ENCODE measurements around the gene CDCA3. TPM values are rescaled to one million over a fixed set of nuclear protein-coding genes. Genes with fewer than 3 reads are reported as not detected.

CDCA3 gene
- total and polyA plus RNA-seq, 2 of the 13 experiments (the other 11 are each of a cell fraction or from before 2014, with no cell fraction given) = 32.7 to 56.5 TPM

DNA sequence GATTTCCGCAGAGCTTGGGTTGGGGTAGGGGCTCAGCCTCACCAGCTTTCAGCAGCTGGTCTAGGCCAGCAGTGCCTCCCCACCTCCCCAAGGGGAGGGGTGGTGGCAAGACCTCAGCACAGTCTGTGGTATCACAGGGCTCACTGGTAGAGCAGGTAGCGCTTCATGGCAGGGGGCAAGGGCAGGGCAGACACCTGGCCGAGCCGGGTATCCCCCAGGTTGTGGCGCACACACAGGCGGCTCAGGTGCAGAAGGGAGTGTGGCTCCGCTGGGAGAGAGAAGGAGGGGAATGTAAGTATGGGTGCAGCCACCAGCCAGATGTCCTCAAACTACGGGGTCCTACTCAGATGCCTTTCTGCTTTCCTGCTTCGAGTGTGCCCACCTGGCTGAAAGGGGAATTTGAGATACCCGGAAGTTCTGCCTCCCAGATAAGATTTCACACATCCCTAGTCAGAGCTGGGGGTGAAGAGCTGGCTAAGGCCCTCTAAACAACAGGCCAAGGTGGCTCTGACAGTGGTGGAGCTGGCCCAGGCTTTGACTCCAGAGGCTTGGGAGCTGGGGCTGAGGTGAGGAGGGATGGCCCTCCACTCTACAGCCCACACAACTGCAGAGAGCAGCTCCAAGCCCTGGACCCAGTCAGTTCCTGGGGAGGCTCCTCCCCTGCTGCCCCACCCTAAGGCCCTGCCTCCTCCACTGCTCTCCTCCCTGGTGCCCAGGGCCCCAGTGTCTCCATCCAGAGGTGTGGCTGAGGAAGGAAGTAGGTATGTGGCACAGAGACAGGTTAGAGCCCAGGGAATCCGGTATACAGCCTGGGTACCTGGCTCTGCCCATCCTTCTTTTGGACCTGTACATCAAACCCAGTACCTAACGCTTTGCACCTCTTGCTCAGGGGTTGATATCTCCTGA lies 20.2 kb upstream of the CDCA3 start (continued):
- TF ChIP-seq, protein P1, sequence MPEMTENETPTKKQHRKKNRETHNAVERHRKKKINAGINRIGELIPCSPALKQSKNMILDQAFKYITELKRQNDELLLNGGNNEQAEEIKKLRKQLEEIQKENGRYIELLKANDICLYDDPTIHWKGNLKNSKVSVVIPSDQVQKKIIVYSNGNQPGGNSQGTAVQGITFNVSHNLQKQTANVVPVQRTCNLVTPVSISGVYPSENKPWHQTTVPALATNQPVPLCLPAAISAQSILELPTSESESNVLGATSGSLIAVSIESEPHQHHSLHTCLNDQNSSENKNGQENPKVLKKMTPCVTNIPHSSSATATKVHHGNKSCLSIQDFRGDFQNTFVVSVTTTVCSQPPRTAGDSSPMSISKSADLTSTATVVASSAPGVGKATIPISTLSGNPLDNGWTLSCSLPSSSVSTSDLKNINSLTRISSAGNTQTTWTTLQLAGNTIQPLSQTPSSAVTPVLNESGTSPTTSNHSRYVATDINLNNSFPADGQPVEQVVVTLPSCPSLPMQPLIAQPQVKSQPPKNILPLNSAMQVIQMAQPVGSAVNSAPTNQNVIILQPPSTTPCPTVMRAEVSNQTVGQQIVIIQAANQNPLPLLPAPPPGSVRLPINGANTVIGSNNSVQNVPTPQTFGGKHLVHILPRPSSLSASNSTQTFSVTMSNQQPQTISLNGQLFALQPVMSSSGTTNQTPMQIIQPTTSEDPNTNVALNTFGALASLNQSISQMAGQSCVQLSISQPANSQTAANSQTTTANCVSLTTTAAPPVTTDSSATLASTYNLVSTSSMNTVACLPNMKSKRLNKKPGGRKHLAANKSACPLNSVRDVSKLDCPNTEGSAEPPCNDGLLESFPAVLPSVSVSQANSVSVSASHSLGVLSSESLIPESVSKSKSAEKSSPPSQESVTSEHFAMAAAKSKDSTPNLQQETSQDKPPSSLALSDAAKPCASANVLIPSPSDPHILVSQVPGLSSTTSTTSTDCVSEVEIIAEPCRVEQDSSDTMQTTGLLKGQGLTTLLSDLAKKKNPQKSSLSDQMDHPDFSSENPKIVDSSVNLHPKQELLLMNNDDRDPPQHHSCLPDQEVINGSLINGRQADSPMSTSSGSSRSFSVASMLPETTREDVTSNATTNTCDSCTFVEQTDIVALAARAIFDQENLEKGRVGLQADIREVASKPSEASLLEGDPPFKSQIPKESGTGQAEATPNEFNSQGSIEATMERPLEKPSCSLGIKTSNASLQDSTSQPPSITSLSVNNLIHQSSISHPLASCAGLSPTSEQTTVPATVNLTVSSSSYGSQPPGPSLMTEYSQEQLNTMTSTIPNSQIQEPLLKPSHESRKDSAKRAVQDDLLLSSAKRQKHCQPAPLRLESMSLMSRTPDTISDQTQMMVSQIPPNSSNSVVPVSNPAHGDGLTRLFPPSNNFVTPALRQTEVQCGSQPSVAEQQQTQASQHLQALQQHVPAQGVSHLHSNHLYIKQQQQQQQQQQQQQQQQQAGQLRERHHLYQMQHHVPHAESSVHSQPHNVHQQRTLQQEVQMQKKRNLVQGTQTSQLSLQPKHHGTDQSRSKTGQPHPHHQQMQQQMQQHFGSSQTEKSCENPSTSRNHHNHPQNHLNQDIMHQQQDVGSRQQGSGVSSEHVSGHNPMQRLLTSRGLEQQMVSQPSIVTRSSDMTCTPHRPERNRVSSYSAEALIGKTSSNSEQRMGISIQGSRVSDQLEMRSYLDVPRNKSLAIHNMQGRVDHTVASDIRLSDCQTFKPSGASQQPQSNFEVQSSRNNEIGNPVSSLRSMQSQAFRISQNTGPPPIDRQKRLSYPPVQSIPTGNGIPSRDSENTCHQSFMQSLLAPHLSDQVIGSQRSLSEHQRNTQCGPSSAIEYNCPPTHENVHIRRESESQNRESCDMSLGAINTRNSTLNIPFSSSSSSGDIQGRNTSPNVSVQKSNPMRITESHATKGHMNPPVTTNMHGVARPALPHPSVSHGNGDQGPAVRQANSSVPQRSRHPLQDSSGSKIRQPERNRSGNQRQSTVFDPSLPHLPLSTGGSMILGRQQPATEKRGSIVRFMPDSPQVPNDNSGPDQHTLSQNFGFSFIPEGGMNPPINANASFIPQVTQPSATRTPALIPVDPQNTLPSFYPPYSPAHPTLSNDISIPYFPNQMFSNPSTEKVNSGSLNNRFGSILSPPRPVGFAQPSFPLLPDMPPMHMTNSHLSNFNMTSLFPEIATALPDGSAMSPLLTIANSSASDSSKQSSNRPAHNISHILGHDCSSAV (CRISPR knock-in tag; IDR thresholded peaks at IDR 0.05; ENCODE audit: borderline replicate concordance) = no peak
- TF ChIP-seq SALL2 (CRISPR knock-in tag; IDR thresholded peaks at IDR 0.05) (no peak), ZNF616 (CRISPR knock-in tag; IDR thresholded peaks at IDR 0.05; ENCODE audit: low read depth) (no peak), ZFP36 (IDR thresholded peaks at IDR 0.05; ENCODE audit: borderline replicate concordance, low read depth, low read length, partially characterized antibody) (no peak), YEATS2 (CRISPR knock-in tag; IDR thresholded peaks at IDR 0.05; ENCODE audit: borderline replicate concordance) (no peak; the same call in 1 of the 2 replicates), KMT2A (CRISPR knock-in tag; IDR thresholded peaks at IDR 0.05) (no peak), ZNF143 (CRISPR knock-in tag; IDR thresholded peaks at IDR 0.05) (no peak), SUZ12 (IDR thresholded peaks at IDR 0.05; ENCODE audit: low read depth, low read length) (no peak), PHF20 (CRISPR knock-in tag; IDR thresholded peaks at IDR 0.05) (no peak), ARID2 (CRISPR knock-in tag; IDR thresholded peaks at IDR 0.05; ENCODE audit: borderline replicate concordance) (no peak), RNF2 (conservative IDR thresholded peaks at IDR 0.05; ENCODE audit: low read depth) (no peak), RBAK (CRISPR knock-in tag; IDR thresholded peaks at IDR 0.05) (no peak), ZNF780A (CRISPR knock-in tag; IDR thresholded peaks at IDR 0.05) (no peak), YY1 (IDR thresholded peaks at IDR 0.05; ENCODE audit: insufficient read depth, insufficient replicate concordance, low read depth, low read length) (no peak), ZMYM3 (CRISPR knock-in tag; IDR thresholded peaks at IDR 0.05) (no peak), NFE2L1 (CRISPR knock-in tag; IDR thresholded peaks at IDR 0.05; ENCODE audit: borderline replicate concordance) (no peak)
- TF ChIP-seq, protein P2, sequence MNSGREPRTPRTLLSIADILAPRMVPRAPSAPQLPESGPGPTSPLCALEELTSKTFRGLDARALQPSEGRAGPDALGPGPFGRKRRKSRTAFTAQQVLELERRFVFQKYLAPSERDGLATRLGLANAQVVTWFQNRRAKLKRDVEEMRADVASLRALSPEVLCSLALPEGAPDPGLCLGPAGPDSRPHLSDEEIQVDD (CRISPR knock-in tag; IDR thresholded peaks at IDR 0.05; ENCODE audit: borderline replicate concordance) = no peak
- TF ChIP-seq, protein P3, sequence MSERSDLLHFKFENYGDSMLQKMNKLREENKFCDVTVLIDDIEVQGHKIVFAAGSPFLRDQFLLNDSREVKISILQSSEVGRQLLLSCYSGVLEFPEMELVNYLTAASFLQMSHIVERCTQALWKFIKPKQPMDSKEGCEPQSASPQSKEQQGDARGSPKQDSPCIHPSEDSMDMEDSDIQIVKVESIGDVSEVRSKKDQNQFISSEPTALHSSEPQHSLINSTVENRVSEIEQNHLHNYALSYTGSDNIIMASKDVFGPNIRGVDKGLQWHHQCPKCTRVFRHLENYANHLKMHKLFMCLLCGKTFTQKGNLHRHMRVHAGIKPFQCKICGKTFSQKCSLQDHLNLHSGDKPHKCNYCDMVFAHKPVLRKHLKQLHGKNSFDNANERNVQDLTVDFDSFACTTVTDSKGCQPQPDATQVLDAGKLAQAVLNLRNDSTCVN (CRISPR knock-in tag; IDR thresholded peaks at IDR 0.05; ENCODE audit: borderline replicate concordance) = no peak
- TF ChIP-seq, protein P4, sequence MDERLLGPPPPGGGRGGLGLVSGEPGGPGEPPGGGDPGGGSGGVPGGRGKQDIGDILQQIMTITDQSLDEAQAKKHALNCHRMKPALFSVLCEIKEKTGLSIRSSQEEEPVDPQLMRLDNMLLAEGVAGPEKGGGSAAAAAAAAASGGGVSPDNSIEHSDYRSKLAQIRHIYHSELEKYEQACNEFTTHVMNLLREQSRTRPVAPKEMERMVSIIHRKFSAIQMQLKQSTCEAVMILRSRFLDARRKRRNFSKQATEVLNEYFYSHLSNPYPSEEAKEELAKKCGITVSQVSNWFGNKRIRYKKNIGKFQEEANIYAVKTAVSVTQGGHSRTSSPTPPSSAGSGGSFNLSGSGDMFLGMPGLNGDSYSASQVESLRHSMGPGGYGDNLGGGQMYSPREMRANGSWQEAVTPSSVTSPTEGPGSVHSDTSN (CRISPR knock-in tag; IDR thresholded peaks at IDR 0.05) = no peak

Data from HepG2 (cell line).